C4-2B (cell line): Measurements from ENCODE around the gene ZBED4.

Experiments used
- ZFX ChIP-seq: fragments of 450-650 bp; IDR thresholded peaks from 2 replicates; pipeline ENCODE4 v1.6.1; 2017
- TF ChIP-seq, protein P1 (sequence below): fragments of 450-650 bp; conservative IDR thresholded peaks from 2 replicates; pipeline ENCODE4 v1.5.1; 2017; ENCODE audit warnings: mild to moderate bottlenecking

GRCh38 chr22:49807780-49808708 lies 45.6 kb upstream of the ZBED4 start:
- TF ChIP-seq, protein P1, sequence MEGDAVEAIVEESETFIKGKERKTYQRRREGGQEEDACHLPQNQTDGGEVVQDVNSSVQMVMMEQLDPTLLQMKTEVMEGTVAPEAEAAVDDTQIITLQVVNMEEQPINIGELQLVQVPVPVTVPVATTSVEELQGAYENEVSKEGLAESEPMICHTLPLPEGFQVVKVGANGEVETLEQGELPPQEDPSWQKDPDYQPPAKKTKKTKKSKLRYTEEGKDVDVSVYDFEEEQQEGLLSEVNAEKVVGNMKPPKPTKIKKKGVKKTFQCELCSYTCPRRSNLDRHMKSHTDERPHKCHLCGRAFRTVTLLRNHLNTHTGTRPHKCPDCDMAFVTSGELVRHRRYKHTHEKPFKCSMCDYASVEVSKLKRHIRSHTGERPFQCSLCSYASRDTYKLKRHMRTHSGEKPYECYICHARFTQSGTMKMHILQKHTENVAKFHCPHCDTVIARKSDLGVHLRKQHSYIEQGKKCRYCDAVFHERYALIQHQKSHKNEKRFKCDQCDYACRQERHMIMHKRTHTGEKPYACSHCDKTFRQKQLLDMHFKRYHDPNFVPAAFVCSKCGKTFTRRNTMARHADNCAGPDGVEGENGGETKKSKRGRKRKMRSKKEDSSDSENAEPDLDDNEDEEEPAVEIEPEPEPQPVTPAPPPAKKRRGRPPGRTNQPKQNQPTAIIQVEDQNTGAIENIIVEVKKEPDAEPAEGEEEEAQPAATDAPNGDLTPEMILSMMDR, result no peak
- no peak for TF ChIP-seq ZFX
